Measurements from ENCODE around the gene PDZK1IP1.
"Not testable (repeated sequence)": the region's sequence is repeated elsewhere in the genome, so short reads cannot be mapped to it uniquely, and the experiment has no call there.

Gene PDZK1IP1

GRCh38 chr1:47209725-47210325, 20.0 kb upstream of the PDZK1IP1 start:
- no peak for DNase-seq (ENCODE audit: extremely low read depth, low read depth)
- no peak overlapping the region for H3K4me3 ChIP-seq (replicated peaks; ENCODE audit: low read depth, low read length)
- TF ChIP-seq CTCF (IDR thresholded peaks at IDR 0.05; ENCODE audit: low read depth, low read length, missing control alignments) = no peak

- no peak overlapping the region for H3K4me3 ChIP-seq (replicated peaks; ENCODE audit: low read depth, low read length)
Measured at GRCh38 chr1:47209091-47209490, 19.3 kb upstream of the PDZK1IP1 start.

GRCh38 chr1:47208374-47208850, 18.6 kb upstream of the PDZK1IP1 start:
- no peak for TF ChIP-seq CTCF (IDR thresholded peaks at IDR 0.05; ENCODE audit: low read depth, low read length, missing control alignments)
- DNase-seq (ENCODE audit: extremely low read depth, low read depth) = no peak
- H3K4me3 ChIP-seq (replicated peaks; ENCODE audit: low read depth, low read length) = no peak overlapping the region

More at GRCh38 chr1:47209091-47209490, 19.3 kb upstream of the PDZK1IP1 start:
- no peak for TF ChIP-seq CTCF (IDR thresholded peaks at IDR 0.05; ENCODE audit: low read depth, low read length, missing control alignments)
- no peak for DNase-seq (ENCODE audit: extremely low read depth, low read depth)

- DNase-seq (ENCODE audit: extremely low read depth, low read depth) = no peak
- TF ChIP-seq CTCF (IDR thresholded peaks at IDR 0.05; ENCODE audit: low read depth, low read length, missing control alignments) = no peak
- H3K4me3 ChIP-seq (replicated peaks; ENCODE audit: low read depth, low read length) = no peak overlapping the region
Measured at GRCh38 chr1:47207803-47208373, 18.1 kb upstream of the PDZK1IP1 start.

- no peak for DNase-seq (ENCODE audit: extremely low read depth, low read depth)
- no peak for TF ChIP-seq CTCF (IDR thresholded peaks at IDR 0.05; ENCODE audit: low read depth, low read length, missing control alignments)
- H3K4me3 ChIP-seq (replicated peaks; ENCODE audit: low read depth, low read length) = no peak overlapping the region
Measured at GRCh38 chr1:47205918-47206317, 16.1 kb upstream of the PDZK1IP1 start.

GRCh38 chr1:47203504-47203903, 13.7 kb upstream of the PDZK1IP1 start:
- DNase-seq (ENCODE audit: extremely low read depth, low read depth); H3K4me3 ChIP-seq (replicated peaks; ENCODE audit: low read depth, low read length): not testable (repeated sequence)

- TF ChIP-seq CTCF (IDR thresholded peaks at IDR 0.05; ENCODE audit: low read depth, low read length, missing control alignments) = no peak
- H3K4me3 ChIP-seq (replicated peaks; ENCODE audit: low read depth, low read length) = no peak overlapping the region
- no peak for DNase-seq (ENCODE audit: extremely low read depth, low read depth)
Measured at GRCh38 chr1:47201179-47201578, 11.3 kb upstream of the PDZK1IP1 start.

Data from HFF-Myc (cell line).